Skeletal muscle tissue (tissue), 4 donors: ENCODE results near the gene ZNRF2. TPM values are rescaled to one million over a fixed set of nuclear protein-coding genes. Genes with fewer than 3 reads are reported as not detected.

Source experiments
- H3K27ac ChIP-seq: one replicate; pipeline ENCODE4 v1.7.0; 2013; ENCODE audit warnings: mild to moderate bottlenecking, low read depth, low read length, inconsistent platforms
- H3K27me3 ChIP-seq, 3 donors: one replicate each; pipeline ENCODE4 v1.7.0; 2013; ENCODE audit warnings: low read length in 3 of 3; ENCODE audit not compliant: control insufficient read depth in 3 of 3, insufficient read depth in 3 of 3
- H3K36me3 ChIP-seq, 3 donors: one replicate each; pipeline ENCODE4 v1.7.0; 2013; ENCODE audit warnings: low read length in 3 of 3; ENCODE audit not compliant: control insufficient read depth in 3 of 3, insufficient read depth in 3 of 3
- H3K4me1 ChIP-seq, 3 donors: one replicate each; pipeline ENCODE4 v1.7.0; 2013; ENCODE audit warnings: low read length in 3 of 3, mild to moderate bottlenecking in 3 of 3; ENCODE audit not compliant: control insufficient read depth in 3 of 3, insufficient read depth in 3 of 3
- H3K4me3 ChIP-seq, 3 donors: one replicate each; pipeline ENCODE4 v1.7.0; 2013; ENCODE audit warnings: low read length in 3 of 3
- H3K9ac ChIP-seq, 3 donors: one replicate each; pipeline ENCODE4 v1.7.0; 2013; ENCODE audit warnings: low read length in 3 of 3, mild to moderate bottlenecking in 3 of 3, moderate library complexity in 2 of 3, low read depth in 1 of 3
- H3K9me3 ChIP-seq, 3 donors: one replicate each; pipeline ENCODE4 v1.7.0; 2013; ENCODE audit warnings: low read length in 3 of 3; ENCODE audit not compliant: control insufficient read depth in 3 of 3
- total RNA-seq: library from RNA; depleted of rRNA; stranded (reverse); fragments of >200 nt; gene quantifications from one replicate; pipeline ENCODE4 v1.2.3, GENCODE V29; 2014
- donor health status: Osteomylitis.

ZNRF2 gene
- total RNA-seq, 1 donor from 2014 or later: 10.4 TPM

DNA sequence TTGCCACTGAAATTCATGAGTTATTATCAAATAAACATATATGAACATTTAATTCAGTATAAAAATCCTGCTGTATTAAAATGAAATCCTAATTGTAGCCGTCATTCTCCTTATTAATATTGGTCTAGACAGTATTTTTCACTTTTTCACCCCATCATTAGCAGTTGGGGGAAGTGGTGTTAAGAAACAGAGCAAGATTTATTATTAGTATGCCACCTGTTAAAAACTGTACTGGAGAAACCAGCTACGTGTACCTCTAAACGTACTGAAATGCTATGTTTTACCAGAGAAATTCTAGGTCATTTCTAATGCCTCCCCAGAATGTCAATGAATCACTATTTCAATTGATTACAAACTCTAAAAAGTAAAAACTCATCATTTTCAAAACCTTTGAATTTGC lies 9.8 kb upstream of the ZNRF2 start:
- Histone ChIP-seq H3K27me3 (no peaks in the 10 kb centered on the region), H3K9ac (no peak overlapping the region), H3K4me1 (peaks cover 9 to 25% (median 22%) of the 10 kb centered on the region in 3 donors), H3K27ac (no peak overlapping the region), H3K36me3 (no peaks in the 10 kb centered on the region), H3K4me3 (no peak overlapping the region), H3K9me3 (no peaks in the 10 kb centered on the region)

DNA sequence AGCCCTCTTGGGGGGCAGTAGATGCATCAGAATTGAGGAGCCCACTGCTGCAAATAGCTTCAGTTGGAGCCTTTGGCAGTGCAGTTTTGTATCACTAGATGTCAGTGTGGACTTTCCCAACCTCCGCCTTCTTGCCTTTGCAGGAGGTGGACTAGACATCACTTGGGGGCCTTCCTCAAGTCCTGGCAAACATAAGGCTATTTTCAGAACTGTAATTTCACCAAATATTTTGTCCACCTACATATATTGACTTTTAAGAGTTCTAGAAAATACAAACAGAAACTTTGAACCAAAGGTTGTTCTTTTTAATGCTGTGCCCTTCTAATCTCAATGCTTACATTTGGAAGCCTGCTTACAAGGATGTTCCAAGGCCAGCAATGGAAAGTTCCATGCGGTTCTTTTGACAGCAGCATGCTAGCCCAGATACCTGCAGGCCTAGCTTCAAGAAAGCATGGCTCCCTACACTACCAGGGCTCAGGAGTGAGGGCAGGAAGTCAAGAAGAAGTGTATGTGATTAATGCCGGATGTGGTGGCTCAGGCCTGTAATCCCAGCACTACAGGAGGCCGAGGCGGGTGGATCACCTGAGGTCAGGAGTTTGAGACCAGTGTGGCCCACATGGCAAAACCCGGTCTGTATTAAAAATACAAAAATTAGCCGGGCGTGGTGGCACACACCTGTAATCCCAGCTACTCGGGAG lies 8.0 kb upstream of the ZNRF2 start:
- no peaks in the 10 kb centered on the region for H3K27me3 ChIP-seq
- peaks cover 9 to 22% (median 21%) of the 10 kb centered on the region in 3 donors for H3K4me1 ChIP-seq
- no peaks in the 10 kb centered on the region for H3K9me3 ChIP-seq
- H3K36me3 ChIP-seq: no peaks in the 10 kb centered on the region
- no peak overlapping the region for H3K27ac ChIP-seq
- no peak overlapping the region for H3K4me3 ChIP-seq
- no peak overlapping the region for H3K9ac ChIP-seq

GRCh38 chr7:30278376-30278775 lies 6.0 kb upstream of the ZNRF2 start:
- no peaks in the 10 kb centered on the region for H3K27me3 ChIP-seq
- peak overlapping the region; percentile 7 for H3K27ac ChIP-seq
- H3K36me3 ChIP-seq: no peaks in the 10 kb centered on the region
- H3K4me3 ChIP-seq: no peak overlapping the region
- H3K9me3 ChIP-seq: no peaks in the 10 kb centered on the region
- peaks cover 9 to 22% (median 21%) of the 10 kb centered on the region in 3 donors for H3K4me1 ChIP-seq
- H3K9ac ChIP-seq: no peak overlapping the region

- no peaks in the 10 kb centered on the region for H3K36me3 ChIP-seq
- peaks cover 9 to 26% (median 21%) of the 10 kb centered on the region in 3 donors for H3K4me1 ChIP-seq
- H3K9me3 ChIP-seq: no peaks in the 10 kb centered on the region
- no peak overlapping the region for H3K9ac ChIP-seq
- no peaks in the 10 kb centered on the region for H3K27me3 ChIP-seq
- H3K4me3 ChIP-seq: no peak overlapping the region
- H3K27ac ChIP-seq: peak overlapping the region; percentile 7
Measured at GRCh38 chr7:30278849-30279652, 5.3 kb upstream of the ZNRF2 start.

- Histone ChIP-seq H3K9me3 (no peaks in the 10 kb centered on the region), H3K4me3 (no peak overlapping the region), H3K27ac (peak overlapping the region; percentile 7)
Measured at GRCh38 chr7:30279653-30279904, 4.8 kb upstream of the ZNRF2 start.

DNA sequence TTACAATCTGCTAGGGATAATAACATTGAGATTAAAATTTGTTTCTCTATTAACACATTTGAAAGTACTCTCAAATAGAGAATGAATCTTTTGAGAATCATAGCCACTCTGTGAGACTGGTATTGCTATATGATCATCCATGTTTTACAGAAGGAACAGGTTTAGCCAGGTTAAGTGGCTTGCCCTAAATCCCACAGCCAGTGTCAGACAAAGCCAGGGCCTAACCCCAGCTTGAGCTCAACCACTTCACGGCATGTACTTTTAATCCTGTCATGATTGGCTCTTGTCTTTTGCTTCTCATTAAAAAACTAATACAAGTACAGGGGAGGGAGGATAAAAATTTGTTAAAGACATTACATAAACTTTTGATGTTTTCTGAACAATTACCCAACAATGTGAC lies 3.8 kb upstream of the ZNRF2 start:
- Histone ChIP-seq H3K36me3 (no peaks in the 10 kb centered on the region), H3K4me1 (peaks cover 9 to 26% (median 21%) of the 10 kb centered on the region in 3 donors), H3K9me3 (no peaks in the 10 kb centered on the region), H3K9ac (no peak overlapping the region), H3K4me3 (no peak overlapping the region), H3K27ac (no peak overlapping the region), H3K27me3 (no peaks in the 10 kb centered on the region)

More at GRCh38 chr7:30279653-30279904, 4.8 kb upstream of the ZNRF2 start:
- no peaks in the 10 kb centered on the region for H3K27me3 ChIP-seq
- no peak overlapping the region for H3K9ac ChIP-seq
- peaks cover 9 to 26% (median 21%) of the 10 kb centered on the region in 3 donors for H3K4me1 ChIP-seq
- H3K36me3 ChIP-seq: no peaks in the 10 kb centered on the region

DNA sequence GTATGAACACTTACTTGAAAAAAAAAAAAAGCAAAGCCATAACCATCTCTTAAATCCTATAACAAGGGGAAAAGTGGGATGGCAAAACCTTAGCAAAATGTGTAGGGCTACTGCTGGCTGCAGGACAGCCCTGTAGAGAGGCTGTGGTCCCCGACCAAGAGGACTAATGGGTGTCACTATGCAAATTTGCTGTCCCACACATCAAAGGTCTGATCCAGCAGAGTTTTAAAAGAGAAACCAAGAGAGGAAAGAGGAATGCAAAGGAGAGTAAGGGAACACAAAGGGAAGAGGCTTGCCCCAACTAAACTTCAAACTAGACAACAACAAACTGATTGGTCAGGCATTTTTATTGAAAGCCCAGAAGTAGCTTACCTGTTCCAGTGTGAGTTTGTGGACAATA lies 3.1 kb upstream of the ZNRF2 start:
- Histone ChIP-seq H3K9ac (no peak overlapping the region), H3K27ac (no peak overlapping the region), H3K9me3 (no peaks in the 10 kb centered on the region), H3K4me1 (peaks cover 9 to 26% (median 21%) of the 10 kb centered on the region in 3 donors), H3K36me3 (no peaks in the 10 kb centered on the region), H3K27me3 (no peaks in the 10 kb centered on the region), H3K4me3 (no peak overlapping the region)

- Histone ChIP-seq H3K36me3 (no peaks in the 10 kb centered on the region), H3K9ac (no peak overlapping the region), H3K27ac (no peak overlapping the region), H3K27me3 (no peaks in the 10 kb centered on the region), H3K4me3 (no peak overlapping the region), H3K9me3 (no peaks in the 10 kb centered on the region), H3K4me1 (peaks cover 9 to 27% (median 24%) of the 10 kb centered on the region in 3 donors)
Measured at GRCh38 chr7:30281791-30282190, 2.6 kb upstream of the ZNRF2 start.

DNA sequence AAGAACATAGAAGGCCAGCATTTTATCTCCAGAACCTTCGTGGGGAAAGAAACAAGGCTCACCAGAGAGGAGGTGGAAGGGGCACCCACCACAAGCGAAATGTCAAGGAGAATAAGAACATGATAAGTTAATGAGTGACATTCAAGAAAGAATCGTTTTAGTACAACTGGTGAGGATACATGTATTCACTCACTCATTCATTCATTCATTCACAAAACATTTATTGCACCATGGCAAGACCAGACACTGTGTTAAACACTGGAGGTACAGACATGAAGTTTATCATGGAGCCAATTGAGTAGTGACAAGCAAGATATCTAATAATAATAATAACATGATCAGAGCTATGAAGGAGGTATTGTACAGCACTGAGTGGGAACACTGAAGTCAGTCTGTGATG lies 1.7 kb upstream of the ZNRF2 start:
- Histone ChIP-seq H3K36me3 (no peaks in the 10 kb centered on the region), H3K27me3 (no peaks in the 10 kb centered on the region), H3K4me3 (no peak overlapping the region), H3K9me3 (no peaks in the 10 kb centered on the region), H3K27ac (no peak overlapping the region), H3K4me1 (peaks cover 9 to 27% (median 22%) of the 10 kb centered on the region in 3 donors), H3K9ac (no peak overlapping the region)

DNA sequence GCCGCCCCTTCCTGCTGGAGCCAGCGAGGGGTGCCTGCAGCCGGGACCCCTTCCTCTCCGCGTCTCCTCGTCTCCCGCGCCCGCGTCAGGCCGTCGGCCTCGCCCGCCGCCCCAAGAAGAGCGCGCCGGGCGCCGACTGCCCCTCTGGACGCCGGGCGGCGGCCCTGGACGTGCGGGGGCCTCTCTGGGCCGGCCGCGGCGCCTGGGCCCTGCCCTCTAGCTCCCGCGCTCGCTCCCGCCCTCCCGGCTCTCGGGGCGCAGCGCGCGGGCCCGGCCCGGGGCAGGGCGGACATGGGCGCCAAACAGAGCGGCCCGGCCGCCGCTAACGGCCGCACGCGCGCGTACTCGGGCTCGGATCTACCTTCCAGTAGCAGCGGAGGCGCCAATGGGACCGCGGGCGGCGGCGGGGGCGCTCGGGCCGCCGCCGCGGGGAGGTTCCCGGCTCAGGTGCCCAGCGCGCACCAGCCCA lies 704 bp downstream of the ZNRF2 start:
- no peaks in the 10 kb centered on the region for H3K27me3 ChIP-seq
- peak overlapping the region; percentile 88 for H3K27ac ChIP-seq
- H3K9ac ChIP-seq: peak overlapping the region; percentile 69 to 89 (median 83)
- peaks cover 6 to 12% (median 10%) of the 10 kb centered on the region in 3 donors for H3K4me1 ChIP-seq
- peak overlapping the region; percentile 54 to 93 (median 92) for H3K4me3 ChIP-seq
- H3K36me3 ChIP-seq: no peaks in the 10 kb centered on the region
- no peaks in the 10 kb centered on the region for H3K9me3 ChIP-seq
